T-helper 2 cell (primary cell): Measurements from ENCODE around the gene FOSL1.

Experiments
- DNase-seq, 5 experiments: peaks; one replicate each; pipeline versions ENCODE4 v3.0.0 to v3.0.0-alpha.2; 2012 to 2022

The FOSL1 gene

DNA sequence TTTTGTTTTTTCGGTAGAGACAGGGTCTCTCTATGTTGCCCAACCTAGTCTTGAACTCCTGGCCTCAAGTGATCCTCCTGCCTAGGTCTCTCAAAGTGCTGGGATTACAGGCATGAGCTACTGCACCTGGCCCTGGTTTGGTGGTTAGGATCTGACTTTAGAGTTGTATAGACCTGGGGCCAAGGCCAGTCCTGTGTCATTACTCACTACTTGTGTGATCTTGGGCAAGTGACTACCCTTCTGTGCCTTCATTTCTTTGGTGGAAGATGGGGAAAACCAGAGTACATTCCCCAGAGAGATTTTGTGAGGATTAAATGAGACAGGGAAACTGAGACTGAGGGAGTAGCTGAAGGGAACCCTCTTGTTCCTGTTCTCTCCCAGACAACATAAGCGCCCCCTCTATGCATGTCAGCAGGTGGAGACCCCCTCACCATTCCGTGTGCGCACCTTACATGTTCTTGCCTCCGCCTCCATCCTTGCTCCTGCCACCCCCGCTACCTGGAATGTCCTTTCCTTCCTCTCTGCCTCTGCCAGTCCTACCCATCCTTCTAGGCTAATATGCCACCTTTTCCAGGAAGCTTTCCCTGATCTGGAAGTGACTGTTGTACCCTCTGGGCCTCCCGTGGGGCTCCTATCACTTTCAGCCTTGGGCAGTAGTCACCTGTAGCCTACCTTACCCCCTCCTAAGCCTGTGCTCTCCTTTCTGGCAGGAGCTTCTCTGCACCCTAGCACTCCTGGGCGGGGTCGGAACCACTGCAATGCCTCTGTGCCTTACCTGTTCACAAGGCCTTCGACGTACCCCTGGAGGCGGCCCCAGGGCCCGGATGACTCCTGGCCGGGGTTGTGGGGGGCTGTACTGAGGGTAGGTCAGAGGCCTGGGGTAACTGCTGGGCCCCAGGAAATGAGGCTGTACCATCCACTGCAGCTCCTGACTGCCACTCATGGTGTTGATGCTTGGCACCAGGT, 3.9 kb downstream of the FOSL1 start:
- no peak for DNase-seq

DNA sequence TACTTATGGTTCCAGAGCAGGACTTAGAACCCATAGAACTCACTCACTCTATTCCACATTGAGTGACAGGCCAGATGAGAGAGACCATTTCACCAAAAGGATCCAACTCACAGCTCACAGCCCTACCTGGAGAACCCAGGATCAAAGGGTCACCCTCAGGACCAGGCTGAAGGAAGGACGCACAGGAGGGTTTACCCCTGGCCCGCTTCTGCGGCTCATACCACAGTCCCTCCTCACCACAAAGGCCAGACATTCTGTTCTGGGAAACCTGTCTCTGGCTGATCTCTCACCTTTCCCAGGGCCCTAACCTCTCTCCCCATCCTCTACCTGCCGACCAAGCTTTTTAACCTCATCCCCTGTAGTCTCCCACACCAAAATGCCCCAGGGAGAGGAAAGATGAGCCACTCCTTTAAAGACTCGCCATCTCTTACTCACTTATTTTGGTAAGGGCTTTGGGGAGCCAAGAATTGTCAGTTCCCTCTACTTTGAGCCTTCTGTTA, 4.7 kb downstream of the FOSL1 start:
- DNase-seq: no peak

DNA sequence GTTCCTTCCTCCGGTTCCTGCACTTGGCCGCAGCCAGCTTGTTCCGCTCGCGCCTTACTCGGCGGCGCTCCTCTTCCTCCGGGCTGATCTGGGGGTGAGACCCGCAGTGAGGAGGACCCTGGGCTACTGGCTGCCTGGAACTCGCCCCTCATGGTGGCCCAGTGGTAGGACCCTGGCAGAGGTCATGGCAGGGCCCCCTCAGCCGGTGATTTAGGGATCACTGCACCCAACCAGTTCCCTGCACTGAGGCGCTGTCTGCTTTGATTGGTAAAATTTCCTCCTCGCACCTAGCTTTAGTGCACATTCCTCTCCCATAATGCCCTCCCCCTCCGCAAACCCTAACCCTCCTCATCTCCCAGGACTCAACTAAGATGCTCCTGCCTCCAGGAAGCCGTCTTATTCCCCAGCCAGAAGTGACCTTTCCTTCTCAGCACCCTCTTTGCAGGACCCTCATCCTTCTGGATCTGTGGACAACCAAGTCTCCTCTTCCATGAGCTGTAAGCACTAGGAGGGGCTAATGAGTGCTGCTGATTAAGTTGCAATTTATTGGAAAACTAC, 6.1 kb downstream of the FOSL1 start:
- peak in 1 of 5 experiments; percentile 72 for DNase-seq

DNA sequence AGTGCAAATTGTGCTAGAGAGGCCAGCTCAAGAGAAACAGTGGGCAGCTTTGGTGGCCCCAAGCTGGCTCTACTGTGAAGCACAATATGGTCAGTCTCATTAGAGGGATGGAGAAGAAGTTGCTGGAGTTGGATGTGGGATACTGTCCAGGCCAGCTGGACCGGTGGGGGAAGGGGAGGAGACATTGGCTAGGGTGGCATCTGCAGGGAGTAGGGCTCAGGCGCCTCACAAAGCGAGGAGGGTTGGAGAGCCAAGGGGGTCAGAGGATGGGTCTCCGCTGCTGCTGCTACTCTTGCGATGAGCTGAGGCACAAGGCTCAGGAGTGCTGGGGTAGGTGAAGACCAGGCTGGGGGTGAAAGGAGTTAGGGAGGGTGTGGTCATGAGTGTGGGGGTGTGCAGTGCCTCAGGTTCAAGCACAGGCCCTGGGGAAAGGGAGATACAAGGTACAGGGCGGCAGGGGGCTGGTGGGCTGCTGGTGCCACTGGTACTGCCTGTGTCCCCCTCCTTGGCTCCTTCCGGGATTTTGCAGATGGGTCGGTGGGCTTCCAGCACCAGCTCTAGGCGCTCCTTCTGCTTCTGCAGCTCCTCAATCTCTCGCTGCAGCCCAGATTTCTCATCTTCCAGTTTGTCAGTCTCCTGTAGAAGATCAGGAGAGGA, 7.4 kb downstream of the FOSL1 start:
- DNase-seq: no peak

DNA sequence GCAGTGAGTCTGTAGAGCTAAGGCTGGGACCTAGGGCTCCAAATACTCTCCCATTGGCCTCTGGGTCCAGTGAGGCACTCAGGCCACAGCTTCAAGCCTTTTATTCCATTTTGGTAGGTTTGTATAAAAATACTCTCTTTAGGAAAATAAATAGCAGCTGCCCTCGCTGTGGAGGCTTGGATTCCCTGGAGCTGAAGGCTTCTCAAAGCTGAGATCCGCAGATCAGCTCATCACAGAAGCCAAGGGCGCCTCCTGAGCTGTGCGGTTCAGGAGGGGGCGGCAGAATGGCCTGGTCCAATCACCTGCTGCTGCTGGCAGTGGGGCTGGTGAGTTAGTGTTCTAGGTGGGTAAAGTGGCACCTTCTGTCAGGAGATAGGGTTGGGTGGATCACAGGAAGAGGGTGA, 8.0 kb downstream of the FOSL1 start:
- peak in 1 of 5 experiments; percentile 58 for DNase-seq

DNA sequence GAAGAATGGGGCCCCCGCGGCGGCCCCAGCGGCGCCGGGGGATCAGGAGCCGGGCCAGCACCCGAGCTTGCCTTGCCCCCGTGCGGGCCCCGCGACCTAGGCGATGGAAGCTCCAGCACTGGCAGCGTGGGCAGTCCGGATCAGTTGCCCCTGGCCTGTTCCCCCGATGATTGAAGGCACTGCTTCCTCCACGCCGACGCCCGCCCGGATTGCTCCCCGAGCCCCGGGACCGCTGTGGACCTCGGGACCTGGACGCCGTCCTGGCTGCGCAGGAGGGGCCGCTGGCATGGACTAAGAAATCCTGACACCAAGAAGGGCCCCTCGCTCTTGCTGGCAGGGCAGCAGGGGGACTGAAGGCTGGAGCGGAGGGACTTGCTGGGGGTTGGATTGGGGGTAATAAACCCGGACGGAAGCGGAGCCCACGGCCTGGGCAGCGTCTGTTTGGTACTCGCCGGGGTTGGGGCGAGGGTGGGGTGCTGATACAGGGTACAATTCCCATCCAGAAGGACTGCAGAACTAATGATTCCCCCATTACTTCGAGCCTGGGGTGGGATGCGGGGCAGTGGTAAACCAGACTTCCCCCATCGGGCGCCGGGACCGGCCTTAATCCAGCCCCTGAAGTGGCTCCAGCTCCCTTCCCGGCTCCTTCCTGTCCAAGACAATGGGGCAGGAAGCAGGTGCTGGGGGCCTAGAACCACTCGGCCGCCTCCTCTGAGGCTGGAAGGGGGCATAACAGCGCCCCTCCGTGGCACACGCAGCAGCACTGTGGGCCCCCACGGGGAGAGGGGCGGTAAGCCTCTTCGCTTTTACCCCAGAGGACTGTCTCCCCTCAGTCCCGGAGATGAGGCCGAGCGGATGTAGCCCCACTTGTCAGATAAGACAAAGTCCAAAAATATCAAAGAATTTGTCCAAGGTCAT, 8.7 kb downstream of the FOSL1 start:
- peak in 1 of 5 experiments; percentile 46 for DNase-seq

DNA sequence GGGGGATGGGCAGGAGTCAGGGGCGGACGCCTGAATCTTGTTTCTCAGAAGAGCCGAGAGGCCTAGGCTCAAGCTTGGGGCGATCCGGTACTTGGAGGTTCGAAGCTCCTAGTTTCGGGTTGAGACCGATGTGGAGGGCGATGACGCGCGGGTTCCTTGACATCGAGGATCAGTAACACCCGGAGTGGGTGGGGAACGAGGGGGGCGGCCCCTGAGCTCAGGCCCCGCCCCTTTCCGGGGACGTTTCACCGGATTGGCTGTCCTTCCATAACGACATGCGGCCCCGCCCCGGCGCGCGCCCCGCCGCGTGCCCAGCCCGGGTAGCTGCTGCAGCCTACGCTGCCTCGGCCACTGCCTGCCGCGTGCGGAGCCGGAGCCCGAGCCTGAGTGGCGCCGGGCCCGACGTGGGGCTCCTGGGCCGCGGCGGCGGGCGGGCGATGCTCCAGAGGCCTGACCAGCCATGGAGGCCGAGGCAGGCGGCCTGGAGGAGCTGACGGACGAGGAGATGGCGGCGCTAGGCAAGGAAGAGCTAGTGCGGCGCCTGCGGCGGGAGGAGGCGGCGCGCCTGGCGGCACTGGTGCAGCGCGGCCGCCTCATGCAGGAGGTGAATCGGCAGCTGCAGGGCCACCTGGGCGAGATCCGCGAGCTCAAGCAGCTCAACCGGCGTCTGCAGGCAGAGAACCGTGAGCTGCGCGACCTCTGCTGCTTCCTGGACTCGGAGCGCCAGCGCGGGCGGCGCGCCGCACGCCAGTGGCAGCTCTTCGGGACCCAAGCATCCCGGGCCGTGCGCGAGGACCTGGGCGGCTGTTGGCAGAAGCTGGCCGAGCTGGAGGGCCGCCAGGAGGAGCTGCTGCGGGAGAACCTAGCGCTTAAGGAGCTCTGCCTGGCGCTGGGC, 9.6 kb downstream of the FOSL1 start, which contains the start of gene CCDC85B:
Gene CCDC85B, plus strand, starts transcription at position 350 of the 895 bp plus-strand sequence. Its CDS starts 111 bp downstream, at position 461.
- peak; percentile 96 to 98 (median 97) for DNase-seq

DNA sequence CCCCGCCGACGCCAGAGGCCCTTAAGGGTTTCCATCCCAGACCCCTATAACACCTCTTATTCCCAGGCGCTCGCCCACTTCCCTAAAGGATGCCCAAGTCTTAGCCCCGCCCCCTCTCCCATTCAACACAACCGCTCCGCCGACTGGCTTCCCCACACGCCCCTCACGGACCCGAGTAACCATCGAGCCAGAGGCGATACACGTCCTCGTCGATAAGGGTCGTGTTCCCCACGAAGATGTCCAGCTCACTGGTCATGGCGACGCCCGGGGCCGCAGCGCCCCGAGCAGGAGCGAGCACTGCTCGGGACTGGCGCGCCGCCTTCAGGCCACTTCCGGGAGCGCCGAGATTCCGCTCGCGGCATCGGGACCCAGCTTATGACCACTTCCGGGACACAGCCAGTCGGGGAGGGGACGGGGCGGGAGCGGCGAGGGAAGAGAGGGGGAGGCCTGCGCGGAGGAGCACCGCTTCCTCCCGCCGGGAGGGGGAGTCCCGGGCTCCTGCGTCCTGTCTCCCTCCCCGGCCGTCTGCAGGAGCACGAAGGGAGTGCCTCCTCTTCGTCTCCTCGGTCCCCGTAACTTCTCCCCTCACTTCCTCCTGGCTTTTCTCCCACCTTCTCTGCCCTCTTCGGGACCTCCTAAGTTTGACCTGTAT, 11.9 kb downstream of the FOSL1 start, which contains the start of gene FIBP:
Gene FIBP, minus strand, starts transcription at position 309 of the 652 bp plus-strand sequence. Its CDS starts 53 bp downstream, at position 256.
- DNase-seq: peak; percentile 87 to 98 (median 95)

DNA sequence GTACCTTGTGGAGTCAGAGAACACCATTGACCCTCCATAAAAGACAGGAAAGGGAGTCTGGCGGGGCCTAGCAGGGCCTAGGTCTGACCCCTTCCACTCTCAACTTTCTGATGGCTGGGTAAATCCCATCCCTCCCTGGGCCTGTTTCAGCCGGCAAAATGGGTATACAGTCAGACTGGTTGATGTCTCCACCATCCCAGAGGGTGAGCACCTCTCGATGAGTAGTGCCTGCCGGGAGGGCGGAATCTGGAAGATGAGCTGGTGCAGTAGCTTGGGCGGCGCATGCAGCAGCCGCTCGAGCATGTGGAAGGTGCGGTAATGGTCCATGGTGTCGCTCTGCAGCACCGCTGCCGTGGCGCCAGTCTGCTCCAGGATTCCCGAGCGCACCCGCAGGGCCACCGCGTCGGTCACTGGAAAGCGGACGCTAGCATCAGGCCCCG, 12.4 kb downstream of the FOSL1 start:
- peak in 1 of 5 experiments; percentile 44 for DNase-seq

DNA sequence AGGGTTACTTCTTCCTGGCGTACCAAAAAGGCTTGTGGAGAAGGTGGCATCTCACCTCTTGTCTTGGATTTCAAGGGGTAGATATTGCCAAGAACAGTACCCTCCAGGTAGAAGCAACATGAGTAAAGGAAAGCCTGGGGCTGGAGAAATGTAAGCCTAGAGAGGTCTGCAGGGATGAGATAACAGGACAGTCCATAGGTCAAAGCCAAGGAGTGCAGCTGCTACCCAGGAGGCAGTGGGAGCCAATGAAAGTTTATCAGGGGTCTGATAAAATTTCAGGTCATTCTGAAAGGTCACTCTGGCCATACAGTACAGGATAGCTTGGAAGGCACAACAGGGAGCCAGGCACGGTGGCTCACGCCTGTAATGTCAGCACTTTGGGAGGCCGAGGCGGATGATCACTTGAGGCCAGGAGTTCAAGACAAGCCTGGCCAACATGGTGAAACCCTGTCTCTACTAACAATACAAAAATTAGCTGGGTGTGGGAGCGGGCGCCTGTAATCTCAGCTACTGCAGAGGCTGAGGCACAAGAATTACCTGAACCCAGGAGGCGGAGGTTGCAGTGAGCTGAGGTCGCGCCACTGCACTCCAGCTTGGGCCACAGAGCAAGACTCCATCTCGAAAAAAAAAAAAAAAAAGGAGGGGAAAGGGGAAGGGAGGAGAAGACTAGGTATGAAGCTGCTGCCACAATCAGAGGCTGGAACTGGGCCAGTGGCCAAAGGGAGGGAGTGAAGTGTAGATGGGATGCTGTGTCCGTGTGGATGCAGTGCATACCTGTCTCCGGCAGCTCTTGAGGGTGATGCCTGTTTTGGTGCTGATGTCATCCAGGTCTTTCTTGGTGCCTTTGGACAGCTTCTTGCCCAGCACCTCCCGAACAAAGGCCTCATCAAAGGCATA, 13.1 kb downstream of the FOSL1 start:
- no peak for DNase-seq

DNA sequence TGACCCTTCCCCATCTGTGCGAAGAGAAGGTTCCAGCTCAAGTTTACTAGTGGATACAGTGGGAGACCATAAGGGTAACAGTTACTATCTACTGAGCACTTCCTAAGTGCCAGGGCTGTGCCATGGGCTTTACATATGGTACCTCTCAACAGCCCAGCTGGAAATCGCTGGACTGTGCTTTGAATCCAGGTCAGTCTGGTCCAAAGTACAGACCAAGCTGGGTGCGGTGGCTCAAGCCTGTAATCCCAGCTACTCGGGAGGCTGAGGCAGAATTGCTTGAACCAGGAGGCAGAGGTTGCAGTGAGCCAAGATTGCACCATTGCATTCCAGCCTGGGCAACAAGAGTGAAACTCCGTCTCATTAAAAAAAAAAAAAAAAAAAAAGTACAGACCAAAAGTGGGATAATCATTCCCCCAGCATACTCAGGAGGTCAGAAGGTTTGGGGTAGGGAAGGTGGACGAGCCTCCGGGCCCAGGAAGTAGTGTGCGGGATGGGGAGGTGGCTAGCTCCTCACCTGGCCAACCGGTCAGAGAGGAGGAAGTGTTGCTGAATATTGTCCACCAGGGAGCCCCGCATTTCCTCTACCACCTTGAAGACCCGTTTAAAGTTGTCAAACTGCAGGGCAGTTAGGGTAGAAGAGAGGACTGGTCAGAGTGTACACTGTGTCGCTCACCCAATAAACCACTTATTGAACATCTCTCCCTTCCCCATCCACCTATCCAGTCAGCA, 14.2 kb downstream of the FOSL1 start:
- no peak for DNase-seq

DNA sequence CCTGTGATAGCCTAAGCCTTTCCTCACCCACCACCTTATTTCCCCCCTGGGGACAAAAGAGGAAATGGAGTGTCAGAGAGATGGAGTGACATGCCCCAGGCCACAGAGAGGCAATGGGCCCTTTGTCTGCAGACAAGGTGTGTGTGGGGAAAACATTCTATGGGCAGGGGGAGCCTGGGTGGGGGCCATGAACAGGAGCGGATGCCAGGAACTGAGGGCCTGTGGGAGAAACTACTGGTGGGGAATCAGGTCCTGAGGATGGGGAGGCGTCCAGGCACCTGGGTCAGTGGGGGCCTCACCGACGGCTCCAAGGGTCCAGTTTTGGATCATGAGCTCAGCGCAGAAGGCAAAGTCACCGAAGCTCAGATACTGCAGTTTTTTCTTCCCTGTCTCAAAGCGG, 15.0 kb downstream of the FOSL1 start:
- no peak for DNase-seq

DNA sequence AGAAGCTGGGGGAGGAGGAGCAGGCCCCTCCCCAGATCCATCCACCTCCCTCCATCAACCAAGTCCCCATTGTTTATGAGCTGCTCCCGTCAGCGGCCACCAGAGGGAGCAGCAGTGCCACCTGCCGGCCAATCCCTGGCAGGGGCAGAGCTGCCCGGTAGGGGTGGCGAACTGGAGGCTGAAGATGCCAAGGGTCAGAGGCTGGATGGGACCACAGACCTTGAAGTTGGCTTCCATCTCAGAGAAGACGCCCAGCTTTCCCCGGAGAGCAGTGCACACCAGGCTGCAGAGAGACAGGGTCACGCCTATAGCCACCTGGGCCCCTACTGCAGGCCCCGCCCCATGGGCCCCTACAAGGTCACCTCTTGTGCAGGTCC, 15.5 kb downstream of the FOSL1 start:
- DNase-seq: peak; percentile 67 to 80 (median 75)

DNA sequence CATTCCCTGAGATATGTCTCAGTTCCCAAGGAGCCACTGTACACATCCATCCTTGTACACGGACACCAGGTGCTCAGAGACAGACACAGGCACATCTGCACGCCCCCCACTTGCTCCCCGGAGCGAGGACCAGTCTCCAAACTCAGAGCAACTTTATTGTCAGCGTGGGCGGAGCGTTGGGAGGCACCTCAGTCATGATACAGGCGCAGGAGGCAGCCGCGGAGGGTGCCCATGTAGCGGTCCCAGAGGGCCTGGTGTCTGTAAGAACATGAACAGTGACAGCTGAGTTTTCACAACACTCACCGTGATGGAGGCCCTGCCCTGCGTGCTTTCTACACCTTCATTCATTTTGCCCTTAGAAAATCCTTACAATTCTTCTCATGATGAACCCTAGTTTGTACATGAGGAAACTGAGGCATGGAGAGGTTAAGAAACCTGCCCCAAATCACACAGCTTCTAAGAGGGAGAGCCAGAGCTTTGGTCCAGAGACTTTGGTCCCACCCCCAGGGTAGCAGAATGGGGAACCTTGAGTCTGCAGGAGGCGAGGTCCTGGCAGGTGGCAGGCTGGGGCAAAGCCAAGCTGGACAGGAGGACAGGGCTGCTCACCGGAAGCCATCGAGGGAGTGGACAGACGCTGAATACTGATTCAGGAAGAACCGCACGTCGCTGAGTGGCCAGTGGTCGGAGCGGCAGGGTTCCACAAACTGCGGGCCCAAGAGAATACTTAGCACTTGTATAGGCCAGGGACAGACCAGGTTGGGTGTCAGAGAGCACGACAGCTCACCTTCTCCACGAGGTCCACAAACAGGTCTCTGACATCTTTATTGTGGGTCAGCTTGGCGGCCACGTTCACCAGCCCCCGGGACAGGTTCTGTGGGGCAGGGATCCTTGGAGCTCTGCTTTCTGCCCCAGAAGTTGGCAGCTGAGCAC, 16.1 kb downstream of the FOSL1 start:
- no peak for DNase-seq

DNA sequence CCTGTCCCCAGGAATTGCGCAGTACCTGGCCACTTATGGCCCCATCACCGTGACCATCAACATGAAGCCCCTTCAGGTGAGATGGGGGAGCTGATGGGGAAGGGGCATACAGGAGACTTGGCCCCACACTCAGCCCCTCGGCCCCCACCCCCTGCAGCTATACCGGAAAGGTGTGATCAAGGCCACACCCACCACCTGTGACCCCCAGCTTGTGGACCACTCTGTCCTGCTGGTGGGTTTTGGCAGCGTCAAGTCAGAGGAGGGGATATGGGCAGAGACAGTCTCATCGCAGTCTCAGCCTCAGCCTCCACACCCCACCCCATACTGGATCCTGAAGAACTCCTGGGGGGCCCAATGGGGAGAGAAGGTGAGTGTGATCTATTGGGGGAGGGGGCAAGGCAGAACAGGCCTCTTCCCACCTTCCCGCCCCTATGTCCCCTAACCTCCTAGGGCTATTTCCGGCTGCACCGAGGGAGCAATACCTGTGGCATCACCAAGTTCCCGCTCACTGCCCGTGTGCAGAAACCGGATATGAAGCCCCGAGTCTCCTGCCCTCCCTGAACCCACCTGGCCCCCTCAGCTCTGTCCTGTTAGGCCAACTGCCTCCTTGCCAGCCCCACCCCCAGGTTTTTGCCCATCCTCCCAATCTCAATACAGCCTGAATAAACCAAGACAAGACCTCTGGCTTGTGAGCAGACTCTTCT, 17.0 kb downstream of the FOSL1 start:
- DNase-seq: no peak
